ENCODE measurements around the gene LAMA3. TPM values are rescaled to one million over a fixed set of nuclear protein-coding genes. Genes with fewer than 3 reads are reported as not detected.
A peak's percentile ranks its signal among the peaks of the same experiment; 100 is the strongest.

Gene LAMA3
- total RNA-seq, 1 donor from 2014 or later, result 0.47 TPM

- no peak overlapping the region for H2AFZ ChIP-seq (replicated peaks)
- no peaks in the 10 kb centered on the region for H3K36me3 ChIP-seq
- H3K4me1 ChIP-seq, result peaks cover 5% of the 10 kb centered on the region
- H3K27me3 ChIP-seq, result no peaks in the 10 kb centered on the region
- no peaks in the 10 kb centered on the region for H3K9me3 ChIP-seq (ENCODE audit: low read depth)
- Mint-ChIP-seq H3K9me3 (no peaks in the 10 kb centered on the region), H3K4me1 (peaks cover 2% of the 10 kb centered on the region), H3K27me3 (ENCODE audit: insufficient read depth, low read depth) (peaks cover 2% of the 10 kb centered on the region), H3K4me3 (no peak overlapping the region), H3K36me3 (no peaks in the 10 kb centered on the region), H3K27ac (no peak overlapping the region)
- no peak for DNase-seq (ENCODE audit: low spot score)
- no peak overlapping the region for H3K4me3 ChIP-seq
- H3K4me2 ChIP-seq, result no peak overlapping the region
- H3K27ac ChIP-seq, result no peak overlapping the region
- no peaks in the 10 kb centered on the region for H3K79me2 ChIP-seq (ENCODE audit: low read depth)
- TF ChIP-seq EZH2phosphoT487 (IDR thresholded peaks at IDR 0.05), result no peak
- no peak for TF ChIP-seq CTCF (IDR thresholded peaks at IDR 0.05)
- TF ChIP-seq EZH2 (IDR thresholded peaks at IDR 0.05), result no peak
- H4K20me1 ChIP-seq (ENCODE audit: low read depth), result no peaks in the 10 kb centered on the region
- H3K9ac ChIP-seq, result no peak overlapping the region
- no peaks in the 10 kb centered on the region for H3F3A ChIP-seq (ENCODE audit: low read depth)
Measured at GRCh38 chr18:23718243-23718720, 29.0 kb downstream of the LAMA3 start.

DNA sequence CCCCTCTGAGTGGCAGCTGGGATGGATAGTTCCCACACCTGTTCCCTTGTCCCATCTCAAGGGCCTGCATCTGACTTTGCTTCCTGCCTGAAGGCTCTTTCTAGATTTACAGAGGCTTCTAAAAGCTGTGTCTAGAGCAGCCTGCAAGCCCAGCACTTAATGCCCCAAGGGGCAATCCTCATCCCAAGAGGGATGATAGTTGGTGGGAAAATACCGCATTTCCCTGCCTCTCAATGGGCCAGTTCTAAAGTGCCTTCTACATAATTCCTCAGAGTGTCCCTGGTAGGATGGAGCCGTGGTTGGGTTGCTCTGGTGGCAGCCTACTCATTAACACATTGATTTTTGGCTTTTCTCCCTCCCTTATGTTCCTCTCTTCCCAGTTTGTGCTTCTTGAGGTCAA, 29.5 kb downstream of the LAMA3 start:
- Histone ChIP-seq H3K9me3 (ENCODE audit: low read depth) (no peaks in the 10 kb centered on the region), H3K4me2 (no peak overlapping the region), H3K36me3 (no peaks in the 10 kb centered on the region), H3K4me3 (no peak overlapping the region), H3K79me2 (ENCODE audit: low read depth) (no peaks in the 10 kb centered on the region), H3K9ac (no peak overlapping the region), H3K27me3 (no peaks in the 10 kb centered on the region), H3F3A (ENCODE audit: low read depth) (no peaks in the 10 kb centered on the region), H2AFZ (replicated peaks) (no peak overlapping the region), H3K4me1 (peaks cover 5% of the 10 kb centered on the region), H4K20me1 (ENCODE audit: low read depth) (no peaks in the 10 kb centered on the region), H3K27ac (no peak overlapping the region)
- Mint-ChIP-seq H3K36me3 (no peaks in the 10 kb centered on the region), H3K9me3 (no peaks in the 10 kb centered on the region), H3K27ac (no peak overlapping the region), H3K4me1 (peaks cover 2% of the 10 kb centered on the region), H3K27me3 (ENCODE audit: insufficient read depth, low read depth) (peaks cover 2% of the 10 kb centered on the region), H3K4me3 (no peak overlapping the region)
- no peak for TF ChIP-seq EZH2 (IDR thresholded peaks at IDR 0.05)
- DNase-seq (ENCODE audit: low spot score), result no peak

GRCh38 chr18:23719634-23720201, 30.5 kb downstream of the LAMA3 start:
- Mint-ChIP-seq H3K27me3 (ENCODE audit: insufficient read depth, low read depth) (peaks cover 2% of the 10 kb centered on the region), H3K9me3 (no peaks in the 10 kb centered on the region), H3K4me1 (peaks cover 2% of the 10 kb centered on the region), H3K27ac (no peak overlapping the region), H3K36me3 (no peaks in the 10 kb centered on the region), H3K4me3 (no peak overlapping the region)
- Histone ChIP-seq H3K27ac (no peak overlapping the region), H3K4me2 (no peak overlapping the region), H3K9ac (no peak overlapping the region), H3K4me3 (no peak overlapping the region), H3K4me1 (peaks cover 5% of the 10 kb centered on the region), H3F3A (ENCODE audit: low read depth) (no peaks in the 10 kb centered on the region), H3K9me3 (ENCODE audit: low read depth) (no peaks in the 10 kb centered on the region), H3K79me2 (ENCODE audit: low read depth) (no peaks in the 10 kb centered on the region), H4K20me1 (ENCODE audit: low read depth) (no peaks in the 10 kb centered on the region), H2AFZ (replicated peaks) (no peak overlapping the region), H3K36me3 (no peaks in the 10 kb centered on the region), H3K27me3 (no peaks in the 10 kb centered on the region)
- TF ChIP-seq EZH2 (IDR thresholded peaks at IDR 0.05) (no peak), CTCF (IDR thresholded peaks at IDR 0.05) (no peak), EZH2phosphoT487 (IDR thresholded peaks at IDR 0.05) (no peak)
- no peak for DNase-seq (ENCODE audit: low spot score)

DNA sequence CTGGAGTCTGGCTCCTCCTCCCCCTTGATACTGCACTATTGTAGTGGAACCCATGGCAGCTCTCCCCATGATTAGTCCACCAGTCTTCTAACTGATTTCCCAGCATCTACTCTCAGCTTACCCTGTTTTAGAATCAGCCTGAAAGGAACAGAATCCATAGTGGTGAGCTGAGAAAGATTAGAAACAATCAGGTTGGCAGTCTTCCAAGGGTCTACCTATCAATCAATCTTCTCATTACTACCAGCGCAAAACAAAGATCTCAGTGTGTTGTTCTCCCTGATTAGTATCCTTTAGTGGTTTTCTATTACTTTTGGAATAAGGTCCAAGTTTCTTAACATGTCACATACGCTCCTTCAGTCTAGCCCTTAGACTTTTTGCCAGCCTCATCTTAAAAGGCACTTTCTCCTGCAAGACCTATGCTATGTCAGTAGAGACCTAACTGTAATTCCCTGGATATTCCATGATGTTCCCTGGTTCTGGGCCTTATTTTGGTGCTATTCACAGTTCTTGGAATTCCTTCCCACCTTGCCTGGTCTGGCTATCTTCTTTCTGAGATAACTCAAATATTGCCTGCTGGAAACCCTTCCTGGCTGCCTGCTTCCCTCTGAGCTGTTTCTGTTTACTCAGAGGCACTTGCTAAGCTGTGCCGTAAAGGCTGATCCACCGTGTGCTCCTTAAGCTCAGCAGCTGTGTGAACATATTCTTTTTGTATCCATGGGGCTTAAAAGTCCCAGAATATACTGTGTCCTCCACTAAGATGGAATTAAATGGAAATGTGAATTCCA, 32.6 kb downstream of the LAMA3 start:
- Mint-ChIP-seq H3K4me3 (no peak overlapping the region), H3K4me1 (peaks cover 2% of the 10 kb centered on the region), H3K9me3 (no peaks in the 10 kb centered on the region), H3K27me3 (ENCODE audit: insufficient read depth, low read depth) (peaks cover 2% of the 10 kb centered on the region), H3K27ac (no peak overlapping the region), H3K36me3 (no peaks in the 10 kb centered on the region)
- Histone ChIP-seq H3K36me3 (no peaks in the 10 kb centered on the region), H4K20me1 (ENCODE audit: low read depth) (no peaks in the 10 kb centered on the region), H3K4me1 (peaks cover 5% of the 10 kb centered on the region), H3F3A (ENCODE audit: low read depth) (no peaks in the 10 kb centered on the region), H3K4me2 (no peak overlapping the region), H3K9ac (no peak overlapping the region), H3K4me3 (no peak overlapping the region), H3K27me3 (no peaks in the 10 kb centered on the region), H3K9me3 (ENCODE audit: low read depth) (no peaks in the 10 kb centered on the region), H2AFZ (replicated peaks) (no peak overlapping the region), H3K79me2 (ENCODE audit: low read depth) (no peaks in the 10 kb centered on the region), H3K27ac (no peak overlapping the region)
- peak; percentile 19 for DNase-seq (ENCODE audit: low spot score)
- TF ChIP-seq EZH2 (IDR thresholded peaks at IDR 0.05), result no peak
- no peak for TF ChIP-seq EZH2phosphoT487 (IDR thresholded peaks at IDR 0.05)
- no peak for TF ChIP-seq CTCF (IDR thresholded peaks at IDR 0.05)

Data from neural progenitor cell (in vitro differentiated cells).